Measurements from ENCODE around the gene MAT1A. TPM values are rescaled to one million over a fixed set of nuclear protein-coding genes. Genes with fewer than 3 reads are reported as not detected.

MAT1A gene
- total and polyA plus RNA-seq, 2 of the 13 experiments (the other 11 are each of a cell fraction or from before 2014, with no cell fraction given) = 57.1 to 76.9 TPM

- no peak for TF ChIP-seq E2F1 (CRISPR knock-in tag; IDR thresholded peaks at IDR 0.05)
- TF ChIP-seq TBP (CRISPR knock-in tag; IDR thresholded peaks at IDR 0.05) = no peak
- peak; percentile 64; the same call in 1 of the 2 replicates for TF ChIP-seq ZNF572 (CRISPR knock-in tag; IDR thresholded peaks at IDR 0.05)
- no peak for TF ChIP-seq SRSF4 (IDR thresholded peaks at IDR 0.05; ENCODE audit: low read depth, low read length, poor library complexity, severe bottlenecking)
- TF ChIP-seq ZNF12 (CRISPR knock-in tag; IDR thresholded peaks at IDR 0.05) = peak; percentile 37; the same call in 1 of the 2 replicates
- TF ChIP-seq MATR3 (CRISPR knock-in tag; IDR thresholded peaks at IDR 0.05) = no peak
- 0 out of 2 replicates have a peak, but pooled peaks have one; percentile 18 for TF ChIP-seq SMYD3 (CRISPR knock-in tag; IDR thresholded peaks at IDR 0.05)
- TF ChIP-seq, protein P1, sequence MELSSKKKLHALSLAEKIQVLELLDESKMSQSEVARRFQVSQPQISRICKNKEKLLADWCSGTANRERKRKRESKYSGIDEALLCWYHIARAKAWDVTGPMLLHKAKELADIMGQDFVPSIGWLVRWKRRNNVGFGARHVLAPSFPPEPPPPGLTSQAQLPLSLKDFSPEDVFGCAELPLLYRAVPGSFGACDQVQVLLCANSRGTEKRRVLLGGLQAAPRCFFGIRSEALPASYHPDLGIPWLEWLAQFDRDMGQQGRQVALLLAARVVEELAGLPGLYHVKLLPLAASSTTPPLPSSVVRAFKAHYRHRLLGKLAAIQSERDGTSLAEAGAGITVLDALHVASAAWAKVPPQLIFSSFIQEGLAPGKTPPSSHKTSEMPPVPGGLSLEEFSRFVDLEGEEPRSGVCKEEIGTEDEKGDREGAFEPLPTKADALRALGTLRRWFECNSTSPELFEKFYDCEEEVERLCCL (CRISPR knock-in tag; IDR thresholded peaks at IDR 0.05; ENCODE audit: borderline replicate concordance) = no peak
- TF ChIP-seq NR2F2 (IDR thresholded peaks at IDR 0.05; ENCODE audit: borderline replicate concordance, low read depth) = peak; percentile 92
- TF ChIP-seq U2AF2 (IDR thresholded peaks at IDR 0.05; ENCODE audit: low read depth, low read length) = no peak
- peak; percentile 24; the same call in 1 of the 2 replicates for TF ChIP-seq JDP2 (CRISPR knock-in tag; IDR thresholded peaks at IDR 0.05; ENCODE audit: borderline replicate concordance)
- peak; percentile 57; the same call in 1 of the 2 replicates for TF ChIP-seq ZNF710 (CRISPR knock-in tag; IDR thresholded peaks at IDR 0.05; ENCODE audit: borderline replicate concordance)
- 0 out of 2 replicates have a peak, but pooled peaks have one; percentile 30 for TF ChIP-seq ZNF256 (CRISPR knock-in tag; conservative IDR thresholded peaks at IDR 0.05)
- TF ChIP-seq TARDBP (CRISPR knock-in tag; IDR thresholded peaks at IDR 0.05) = peak; percentile 71; the same call in 1 of the 2 replicates
- no peak for TF ChIP-seq ZNF432 (CRISPR knock-in tag; IDR thresholded peaks at IDR 0.05; ENCODE audit: borderline replicate concordance)
- TF ChIP-seq, protein P2, sequence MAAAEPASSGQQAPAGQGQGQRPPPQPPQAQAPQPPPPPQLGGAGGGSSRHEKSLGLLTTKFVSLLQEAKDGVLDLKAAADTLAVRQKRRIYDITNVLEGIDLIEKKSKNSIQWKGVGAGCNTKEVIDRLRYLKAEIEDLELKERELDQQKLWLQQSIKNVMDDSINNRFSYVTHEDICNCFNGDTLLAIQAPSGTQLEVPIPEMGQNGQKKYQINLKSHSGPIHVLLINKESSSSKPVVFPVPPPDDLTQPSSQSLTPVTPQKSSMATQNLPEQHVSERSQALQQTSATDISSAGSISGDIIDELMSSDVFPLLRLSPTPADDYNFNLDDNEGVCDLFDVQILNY (CRISPR knock-in tag; conservative IDR thresholded peaks at IDR 0.05) = no peak
- TF ChIP-seq DMAP1 (CRISPR knock-in tag; IDR thresholded peaks at IDR 0.05) = peak; percentile 65
- peak; percentile 84 for TF ChIP-seq NFIC (IDR thresholded peaks at IDR 0.05; ENCODE audit: low read length)
- peak; percentile 61 for TF ChIP-seq ZBTB33 (CRISPR knock-in tag; IDR thresholded peaks at IDR 0.05)
- TF ChIP-seq TRIM24 (CRISPR knock-in tag; IDR thresholded peaks at IDR 0.05) = peak; percentile 36; the same call in 1 of the 2 replicates
- no peak for TF ChIP-seq SNRNP70 (IDR thresholded peaks at IDR 0.05; ENCODE audit: low read depth, low read length)
- peak; percentile 99 for TF ChIP-seq GATAD2A (CRISPR knock-in tag; IDR thresholded peaks at IDR 0.05)
These were observed 7.4 kb downstream of the MAT1A start (continued) for GRCh38 chr10:80281784-80282765.

Data from HepG2 (cell line).